Measurements from ENCODE around the gene NUDT19. TPM values are rescaled to one million over a fixed set of nuclear protein-coding genes. Genes with fewer than 3 reads are reported as not detected.

Gene NUDT19
- total RNA-seq, 1 experiment from 2014 or later: 6.1 TPM

DNA sequence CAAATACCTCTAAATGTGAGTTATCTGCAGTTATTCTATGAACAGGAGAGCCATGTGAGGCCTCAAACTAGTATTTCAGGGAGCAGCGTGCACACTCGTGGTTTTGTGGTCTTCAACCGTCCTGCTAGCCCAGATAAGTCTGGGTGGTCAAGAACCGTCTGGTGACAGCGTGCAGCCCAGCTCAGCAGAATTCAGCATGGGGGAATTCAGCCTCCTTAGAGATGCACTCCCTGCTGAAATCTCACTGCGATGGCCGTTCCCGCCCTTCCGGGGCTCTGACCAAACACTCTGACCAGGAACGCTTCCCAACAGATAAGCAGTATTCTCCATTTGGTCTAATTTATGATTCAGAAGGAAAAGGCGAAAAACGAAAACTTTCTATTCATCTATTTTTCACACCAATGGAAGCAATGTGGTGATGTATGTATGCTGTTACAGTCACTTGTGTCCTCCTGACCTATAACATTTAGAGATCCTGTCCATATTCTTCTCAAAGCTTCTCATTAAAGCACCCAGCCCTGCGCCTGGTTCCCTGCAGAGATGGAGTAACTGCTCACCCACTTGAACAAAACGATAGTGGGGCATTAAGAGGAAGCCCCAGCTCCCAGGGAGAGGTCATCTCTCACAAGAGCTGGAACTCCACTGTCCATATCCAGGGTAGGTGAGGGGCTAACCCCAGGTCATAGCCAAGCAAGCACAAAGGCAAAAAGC is 19.6 kb upstream of the NUDT19 start:
- Histone ChIP-seq H2AFZ (ENCODE audit: low read length) (no peak overlapping the region), H3K79me1 (ENCODE audit: insufficient read depth, low read depth, low read length, poor library complexity, severe bottlenecking) (peaks cover 10% of the 10 kb centered on the region), H3K23ac (ENCODE audit: insufficient read length, low read depth, low read length) (no peak overlapping the region), H3T11ph (ENCODE audit: low read length) (no peak overlapping the region), H3K56ac (ENCODE audit: insufficient read length, low read depth, low read length) (no peak overlapping the region), H3K27ac (ENCODE audit: insufficient read length, low read depth, low read length) (no peak overlapping the region), H3K14ac (ENCODE audit: insufficient read depth, low read length) (no peak overlapping the region), H3K4ac (ENCODE audit: low read depth, low read length) (no peak overlapping the region), H4K5ac (ENCODE audit: insufficient read length, low read depth, low read length) (no peak overlapping the region), H3K18ac (ENCODE audit: insufficient read length, low read depth, low read length) (no peak overlapping the region), H2BK5ac (ENCODE audit: insufficient read length, low read length) (no peak overlapping the region), H2AK5ac (ENCODE audit: insufficient read length, low read length) (no peak overlapping the region), H2BK15ac (ENCODE audit: low read depth, low read length) (no peak overlapping the region), H2BK20ac (ENCODE audit: low read depth, low read length, poor library complexity, severe bottlenecking) (no peak overlapping the region), H4K8ac (replicated peaks; ENCODE audit: insufficient read length, low read depth, low read length) (no peak overlapping the region), H3K9me3 (ENCODE audit: control insufficient read depth, low read depth, low read length) (no peaks in the 10 kb centered on the region), H3K9ac (ENCODE audit: extremely low read depth, insufficient read length, low read length) (no peak overlapping the region), H3K4me1 (ENCODE audit: insufficient read depth, low read length) (no peaks in the 10 kb centered on the region), H4K91ac (ENCODE audit: insufficient read length, low read depth, low read length) (no peak overlapping the region), H3K79me2 (ENCODE audit: insufficient read depth, low read length) (peaks cover 19% of the 10 kb centered on the region; the same call in 1 of the 2 replicates), H4K20me1 (ENCODE audit: control insufficient read depth, insufficient read depth, insufficient read length) (no peaks in the 10 kb centered on the region), H2BK120ac (ENCODE audit: low read depth, low read length, poor library complexity, severe bottlenecking) (no peak overlapping the region), H3K23me2 (ENCODE audit: insufficient read length, low read depth, low read length, poor library complexity, severe bottlenecking) (peaks cover 9% of the 10 kb centered on the region), H3K27me3 (ENCODE audit: insufficient read depth, low read length) (peaks cover 13% of the 10 kb centered on the region; the same call in 1 of the 2 replicates), H2BK12ac (ENCODE audit: insufficient read length, low read depth, low read length) (no peak overlapping the region), H3K4me2 (ENCODE audit: insufficient read depth, insufficient read length, low read length) (no peak overlapping the region)
- TF ChIP-seq, protein P1, sequence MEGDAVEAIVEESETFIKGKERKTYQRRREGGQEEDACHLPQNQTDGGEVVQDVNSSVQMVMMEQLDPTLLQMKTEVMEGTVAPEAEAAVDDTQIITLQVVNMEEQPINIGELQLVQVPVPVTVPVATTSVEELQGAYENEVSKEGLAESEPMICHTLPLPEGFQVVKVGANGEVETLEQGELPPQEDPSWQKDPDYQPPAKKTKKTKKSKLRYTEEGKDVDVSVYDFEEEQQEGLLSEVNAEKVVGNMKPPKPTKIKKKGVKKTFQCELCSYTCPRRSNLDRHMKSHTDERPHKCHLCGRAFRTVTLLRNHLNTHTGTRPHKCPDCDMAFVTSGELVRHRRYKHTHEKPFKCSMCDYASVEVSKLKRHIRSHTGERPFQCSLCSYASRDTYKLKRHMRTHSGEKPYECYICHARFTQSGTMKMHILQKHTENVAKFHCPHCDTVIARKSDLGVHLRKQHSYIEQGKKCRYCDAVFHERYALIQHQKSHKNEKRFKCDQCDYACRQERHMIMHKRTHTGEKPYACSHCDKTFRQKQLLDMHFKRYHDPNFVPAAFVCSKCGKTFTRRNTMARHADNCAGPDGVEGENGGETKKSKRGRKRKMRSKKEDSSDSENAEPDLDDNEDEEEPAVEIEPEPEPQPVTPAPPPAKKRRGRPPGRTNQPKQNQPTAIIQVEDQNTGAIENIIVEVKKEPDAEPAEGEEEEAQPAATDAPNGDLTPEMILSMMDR (conservative IDR thresholded peaks at IDR 0.05): no peak
- Mint-ChIP-seq H3K27ac (no peak overlapping the region), H3K36me3 (ENCODE audit: insufficient read depth in 1 of 3, low read depth in 3 of 3) (peaks cover 3 to 7% (median 5%) of the 10 kb centered on the region in 3 experiments; a peak in 4 of 7 replicates), H3K27me3 (ENCODE audit: low read depth) (peaks cover 19% of the 10 kb centered on the region), H3K4me1 (peaks cover 22% of the 10 kb centered on the region in 2 experiments), H3K4me3 (peak overlapping the region in 1 of 2 experiments; percentile 7; a peak in 1 of 5 replicates), H3K9me3 (peaks cover 0 to 1% of the 10 kb centered on the region in 2 experiments; a peak in 2 of 5 replicates)
- no CpG with 5 or more reads among the region's 14 CpGs for WGBS (ENCODE audit: extremely low coverage, insufficient read length, low lambda C conversion rate)
- DNase-seq: no peak
